HCT116 (cell line): ENCODE measurements around the gene STARD3.

ENCODE experiments used
- CTCF ChIP-seq, 3 experiments: fragments of 200-600 bp in 1 of 3; sonication (generic) in 1 of 3; IDR thresholded peaks in 2 of 3; conservative IDR thresholded peaks in 1 of 3; 2 replicates each; pipeline ENCODE4 v1.5.1; 2012 to 2017; ENCODE audit warnings: low read depth in 2 of 3, low read length in 2 of 3, antibody characterized with exemption in 1 of 3, borderline replicate concordance in 1 of 3, control low read depth in 1 of 3, mild to moderate bottlenecking in 1 of 3, mixed read lengths in 1 of 3, mixed run types in 1 of 3, moderate library complexity in 1 of 3; ENCODE audit not compliant: insufficient read depth in 1 of 3
- FOSL1 ChIP-seq: IDR thresholded peaks from 2 replicates; pipeline ENCODE4 v1.6.1; 2012; ENCODE audit warnings: low read depth
- POLR2A ChIP-seq: IDR thresholded peaks from 2 replicates; pipeline ENCODE4 v1.7.0; 2011; ENCODE audit warnings: borderline replicate concordance; ENCODE audit not compliant: insufficient read depth, insufficient read length; ENCODE audit errors: extremely low read depth
- POLR2AphosphoS5 ChIP-seq: IDR thresholded peaks from 2 replicates; pipeline ENCODE4 v1.6.1; 2011; ENCODE audit warnings: mild to moderate bottlenecking, low read depth, low read length, moderate library complexity
- RAD21 ChIP-seq: IDR thresholded peaks from 2 replicates; pipeline ENCODE4 v1.6.1; 2012; ENCODE audit warnings: low read depth, mild to moderate bottlenecking
- REST ChIP-seq: IDR thresholded peaks from 2 replicates; pipeline ENCODE4 v1.6.1; 2012; ENCODE audit warnings: low read depth
- SP1 ChIP-seq: IDR thresholded peaks from 2 replicates; pipeline ENCODE4 v1.6.1; 2012; ENCODE audit warnings: low read depth
- ZFX ChIP-seq: fragments of 450-650 bp; IDR thresholded peaks from 2 replicates; pipeline ENCODE4 v1.6.1; 2017

DNA sequence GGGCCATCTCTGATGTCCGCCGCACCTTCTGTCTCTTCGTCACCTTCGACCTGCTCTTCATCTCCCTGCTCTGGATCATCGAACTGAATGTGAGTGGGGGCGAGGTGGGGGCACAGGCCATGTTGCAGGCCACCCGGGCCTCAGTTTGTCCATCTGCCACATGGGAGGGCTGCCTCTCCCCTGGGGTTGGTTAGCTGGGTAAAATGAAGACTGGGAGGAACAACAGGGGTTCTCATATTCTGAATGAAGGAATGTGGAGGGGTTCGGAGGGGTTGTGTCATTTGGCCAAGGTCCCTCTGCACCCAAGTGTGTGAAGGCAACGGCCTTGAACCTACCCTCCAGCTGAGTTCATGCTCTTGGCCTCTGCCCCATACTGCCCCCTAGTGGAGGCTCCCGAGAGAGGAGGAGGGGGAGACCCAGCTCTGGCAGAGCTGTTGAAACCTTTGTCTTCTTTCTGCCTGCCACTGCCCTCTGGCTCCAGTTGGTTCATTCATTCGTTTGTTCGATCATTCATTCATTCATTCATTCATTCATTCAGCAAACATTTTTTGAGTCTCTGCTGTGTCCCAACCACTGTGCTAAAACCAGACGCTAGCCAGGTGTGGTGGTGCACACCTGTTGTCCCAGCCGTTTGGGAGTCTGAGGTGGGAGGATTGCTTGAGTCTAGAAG, 16.9 kb downstream of the STARD3 start:
- TF ChIP-seq RAD21, result no peak; the same call in none of the 2 replicates
- TF ChIP-seq CTCF (IDR thresholded peaks at IDR 0.05 in 2 of 3, conservative IDR thresholded peaks at IDR 0.05 in 1 of 3; ENCODE audit: borderline replicate concordance in 1 of 3, insufficient read depth in 1 of 3, low read depth in 2 of 3, low read length in 2 of 3), result peak; percentile 70 to 99 (median 98); a peak in 5 of 6 replicates
- TF ChIP-seq REST, result no peak
- no peak for TF ChIP-seq POLR2AphosphoS5
- no peak for TF ChIP-seq POLR2A
- TF ChIP-seq FOSL1, result no peak
- TF ChIP-seq SP1, result no peak
- TF ChIP-seq ZFX, result no peak
